SK-N-SH (cell line): Measurements from ENCODE around the gene STRIP2. TPM values are rescaled to one million over a fixed set of nuclear protein-coding genes. Genes with fewer than 3 reads are reported as not detected.

ENCODE experiments used
- CTCF ChIA-PET: fragments of 300-600, 350-600 bp; formaldehyde crosslinking; extraction: SDS; loops from one replicate; lab custom pipeline; 2021; lab: Yijun Ruan, JAX
- POLR2A ChIA-PET: fragments of 350-600 bp; sonication (Branson Sonifier 250); formaldehyde crosslinking; extraction: SDS; loops from one replicate; lab custom pipeline; 2020; ENCODE audit warnings: antibody characterized with exemption, inconsistent platforms; lab: Yijun Ruan, JAX
- DNase-seq: peaks from one replicate; pipeline ENCODE4 v3.0.0; 2012
- H2AFZ ChIP-seq: fragments of 200-600 bp; sonication (generic); 2 replicates; pipeline ENCODE4 v1.8.1; 2016; ENCODE audit warnings: antibody characterized with exemption, mild to moderate bottlenecking, low read depth
- H3F3A ChIP-seq: fragments of 200-600 bp; sonication (generic); replicated peaks from 2 replicates; pipeline ENCODE3; 2016; ENCODE audit warnings: antibody characterized with exemption, mild to moderate bottlenecking; ENCODE audit not compliant: insufficient read depth
- H3K27ac ChIP-seq, 2 experiments: fragments of 200-500 bp in 1 of 2; fragments of 200-600 bp in 1 of 2; sonication (Bioruptor generic) in 1 of 2; sonication (generic), shearing (Covaris generic) in 1 of 2; 2 replicates each; pipeline versions ENCODE4 v1.5.1 to v1.6.1; 2014 to 2016; ENCODE audit warnings: low read depth in 2 of 2, inconsistent platforms in 1 of 2, low read length in 1 of 2, mild to moderate bottlenecking in 1 of 2, mixed read lengths in 1 of 2
- H3K27me3 ChIP-seq: fragments of 200-600 bp; sonication (generic), shearing (Covaris generic); 2 replicates; pipeline ENCODE4 v1.6.1; 2016; ENCODE audit warnings: mixed run types; ENCODE audit not compliant: insufficient read depth
- H3K36me3 ChIP-seq, 2 experiments: fragments of 200-500 bp in 1 of 2; fragments of 200-600 bp in 1 of 2; sonication (Bioruptor generic) in 1 of 2; sonication (generic) in 1 of 2; replicated peaks in 1 of 2; 2 replicates each; pipeline versions ENCODE3 to v1.5.1; 2014 to 2016; ENCODE audit warnings: low read length in 1 of 2, mild to moderate bottlenecking in 1 of 2; ENCODE audit not compliant: insufficient read depth in 2 of 2, control insufficient read depth in 1 of 2
- H3K4me1 ChIP-seq, 2 experiments: fragments of 200-500 bp in 1 of 2; fragments of 200-600 bp in 1 of 2; sonication (Bioruptor generic) in 1 of 2; sonication (generic), shearing (Covaris generic) in 1 of 2; 2 replicates each; pipeline versions ENCODE4 v1.5.1 to v1.6.1; 2014 to 2016; ENCODE audit warnings: low read depth in 1 of 2, low read length in 1 of 2, mixed run types in 1 of 2; ENCODE audit not compliant: insufficient read depth in 2 of 2, control insufficient read depth in 1 of 2
- H3K4me2 ChIP-seq: fragments of 200-600 bp; sonication (generic), shearing (Covaris generic); 2 replicates; pipeline ENCODE4 v1.6.1; 2017; ENCODE audit warnings: mixed run types
- H3K4me3 ChIP-seq, 2 experiments: fragments of 200-500 bp in 1 of 2; fragments of 200-600 bp in 1 of 2; sonication (Bioruptor generic) in 1 of 2; sonication (generic), shearing (Covaris generic) in 1 of 2; 2 replicates each; pipeline versions ENCODE4 v1.5.1 to v1.8.1; 2014 to 2016; ENCODE audit warnings: low read depth in 2 of 2, inconsistent platforms in 1 of 2, low read length in 1 of 2, mild to moderate bottlenecking in 1 of 2, mixed read lengths in 1 of 2, moderate library complexity in 1 of 2
- H3K79me2 ChIP-seq: fragments of 200-600 bp; sonication (generic); 2 replicates; pipeline ENCODE4 v1.8.1; 2017; ENCODE audit warnings: mild to moderate bottlenecking; ENCODE audit not compliant: insufficient read depth
- H3K9ac ChIP-seq: fragments of 200-600 bp; sonication (generic); 2 replicates; pipeline ENCODE4 v1.6.1; 2017; ENCODE audit warnings: mixed run types
- H3K9me2 ChIP-seq: fragments of 200-600 bp; sonication (generic); 2 replicates; pipeline ENCODE4 v1.6.1; 2017; ENCODE audit warnings: mixed run types
- H3K9me3 ChIP-seq: fragments of 200-600 bp; sonication (generic); 2 replicates; pipeline ENCODE4 v1.6.1; 2017; ENCODE audit warnings: mixed run types, mild to moderate bottlenecking, moderate library complexity
- H4K20me1 ChIP-seq: fragments of 200-600 bp; sonication (generic); 2 replicates; pipeline ENCODE4 v1.6.1; 2017; ENCODE audit warnings: mild to moderate bottlenecking, mixed run types; ENCODE audit not compliant: insufficient read depth
- FOXM1 ChIP-seq: IDR thresholded peaks from 2 replicates; pipeline ENCODE4 v1.4.0; 2012; ENCODE audit warnings: low read depth, mild to moderate bottlenecking
- GABPA ChIP-seq: IDR thresholded peaks from 2 replicates; pipeline ENCODE4 v1.4.0; 2012; ENCODE audit warnings: low read depth, mild to moderate bottlenecking
- IRF3 ChIP-seq: fragments of 150-350 bp; IDR thresholded peaks from 2 replicates; pipeline ENCODE4 v1.6.1; 2016; ENCODE audit warnings: mild to moderate bottlenecking, low read depth, low read length
- MXI1 ChIP-seq: IDR thresholded peaks from 2 replicates; pipeline ENCODE4 v1.6.1; 2012; ENCODE audit warnings: mild to moderate bottlenecking, low read depth, low read length, improper control_type of control experiment
- NFIC ChIP-seq: IDR thresholded peaks from 2 replicates; pipeline ENCODE4 v1.4.0; 2012; ENCODE audit warnings: borderline replicate concordance
- RCOR1 ChIP-seq: fragments of 150-350 bp; IDR thresholded peaks from 2 replicates; pipeline ENCODE4 v1.6.1; 2017; ENCODE audit warnings: antibody characterized with exemption, low read length
- SIN3A ChIP-seq: IDR thresholded peaks from 2 replicates; pipeline ENCODE4 v1.6.1; 2012; ENCODE audit warnings: low read depth, mild to moderate bottlenecking, low read length, moderate library complexity, borderline replicate concordance
- SMC3 ChIP-seq: IDR thresholded peaks from 2 replicates; pipeline ENCODE4 v1.6.1; 2012; ENCODE audit warnings: low read depth, low read length, improper control_type of control experiment
- TAF1 ChIP-seq: IDR thresholded peaks from 2 replicates; pipeline ENCODE4 v1.6.1; 2012; ENCODE audit warnings: low read depth, mild to moderate bottlenecking, low read length, moderate library complexity, borderline replicate concordance
- TEAD4 ChIP-seq: IDR thresholded peaks from 2 replicates; pipeline ENCODE4 v1.4.0; 2012; ENCODE audit warnings: mild to moderate bottlenecking, borderline replicate concordance; ENCODE audit not compliant: insufficient read depth
- YY1 ChIP-seq: IDR thresholded peaks from 2 replicates; pipeline ENCODE4 v1.4.0; 2012; ENCODE audit warnings: low read depth, mild to moderate bottlenecking
- WGBS: methylation state at CpG from one replicate; pipeline ENCODE4 v1.1.6; 2017; ENCODE audit warnings: low lambda C conversion rate; 5-methylcytosine and 5-hydroxymethylcytosine counted together
- polyA plus RNA-seq, 3 experiments: library from polyadenylated mRNA; depleted of rRNA; stranded (reverse); fragments of >200 nt; gene quantifications; 2 replicates each; pipeline ENCODE4 v1.2.3, GENCODE V29; 2012
- TF ChIP-seq, protein P1 (sequence below): IDR thresholded peaks from 2 replicates; pipeline ENCODE4 v1.6.1; 2012; ENCODE audit warnings: mild to moderate bottlenecking, low read depth, low read length, moderate library complexity
- TF ChIP-seq, protein P2 (sequence below): IDR thresholded peaks from 2 replicates; pipeline ENCODE4 v1.4.0; 2012; ENCODE audit warnings: low read depth, borderline replicate concordance
- TF ChIP-seq, protein P3 (sequence below): IDR thresholded peaks from 2 replicates; pipeline ENCODE4 v1.4.0; 2012; ENCODE audit warnings: low read depth, borderline replicate concordance

STRIP2 gene
- polyA plus RNA-seq, 1 of the 3 experiments (the other 2 are of a cell fraction) = 4.9 TPM

DNA sequence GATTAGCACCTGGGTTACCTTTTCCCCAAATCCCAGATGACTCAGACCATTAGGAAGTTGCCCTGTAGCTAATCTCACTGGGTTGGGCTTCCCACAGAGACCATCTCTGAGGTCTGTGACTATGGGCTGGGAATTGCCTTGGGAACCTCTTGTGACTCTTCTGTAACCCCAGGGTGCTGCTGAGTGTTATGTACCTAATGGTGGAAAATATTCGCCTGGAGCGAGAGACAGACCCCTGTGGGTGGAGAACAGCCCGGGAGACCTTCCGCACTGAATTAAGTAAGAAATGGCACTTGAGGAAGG, 20.0 kb downstream of the STRIP2 start:
- DNase-seq = no peak
- no peaks in the 10 kb centered on the region for H3K9me3 ChIP-seq
- POLR2A ChIA-PET = interaction anchor here (1.1 kb wide), 1 partner anchor 28 kb away, joined by 3 read pairs; no protein-coding TSS in a partner anchor
- no peaks in the 10 kb centered on the region for H3K9me2 ChIP-seq
- no peak overlapping the region for H3K9ac ChIP-seq
- H3F3A ChIP-seq = no peaks in the 10 kb centered on the region
- TF ChIP-seq TEAD4 = no peak
- TF ChIP-seq, protein P1, sequence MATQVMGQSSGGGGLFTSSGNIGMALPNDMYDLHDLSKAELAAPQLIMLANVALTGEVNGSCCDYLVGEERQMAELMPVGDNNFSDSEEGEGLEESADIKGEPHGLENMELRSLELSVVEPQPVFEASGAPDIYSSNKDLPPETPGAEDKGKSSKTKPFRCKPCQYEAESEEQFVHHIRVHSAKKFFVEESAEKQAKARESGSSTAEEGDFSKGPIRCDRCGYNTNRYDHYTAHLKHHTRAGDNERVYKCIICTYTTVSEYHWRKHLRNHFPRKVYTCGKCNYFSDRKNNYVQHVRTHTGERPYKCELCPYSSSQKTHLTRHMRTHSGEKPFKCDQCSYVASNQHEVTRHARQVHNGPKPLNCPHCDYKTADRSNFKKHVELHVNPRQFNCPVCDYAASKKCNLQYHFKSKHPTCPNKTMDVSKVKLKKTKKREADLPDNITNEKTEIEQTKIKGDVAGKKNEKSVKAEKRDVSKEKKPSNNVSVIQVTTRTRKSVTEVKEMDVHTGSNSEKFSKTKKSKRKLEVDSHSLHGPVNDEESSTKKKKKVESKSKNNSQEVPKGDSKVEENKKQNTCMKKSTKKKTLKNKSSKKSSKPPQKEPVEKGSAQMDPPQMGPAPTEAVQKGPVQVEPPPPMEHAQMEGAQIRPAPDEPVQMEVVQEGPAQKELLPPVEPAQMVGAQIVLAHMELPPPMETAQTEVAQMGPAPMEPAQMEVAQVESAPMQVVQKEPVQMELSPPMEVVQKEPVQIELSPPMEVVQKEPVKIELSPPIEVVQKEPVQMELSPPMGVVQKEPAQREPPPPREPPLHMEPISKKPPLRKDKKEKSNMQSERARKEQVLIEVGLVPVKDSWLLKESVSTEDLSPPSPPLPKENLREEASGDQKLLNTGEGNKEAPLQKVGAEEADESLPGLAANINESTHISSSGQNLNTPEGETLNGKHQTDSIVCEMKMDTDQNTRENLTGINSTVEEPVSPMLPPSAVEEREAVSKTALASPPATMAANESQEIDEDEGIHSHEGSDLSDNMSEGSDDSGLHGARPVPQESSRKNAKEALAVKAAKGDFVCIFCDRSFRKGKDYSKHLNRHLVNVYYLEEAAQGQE = no peak
- TF ChIP-seq NFIC = no peak
- TF ChIP-seq SIN3A = no peak
- TF ChIP-seq SMC3 = no peak
- no peak for TF ChIP-seq MXI1
- no peak for TF ChIP-seq IRF3
- TF ChIP-seq GABPA = no peak
- TF ChIP-seq RCOR1 = no peak
- TF ChIP-seq, protein P2, sequence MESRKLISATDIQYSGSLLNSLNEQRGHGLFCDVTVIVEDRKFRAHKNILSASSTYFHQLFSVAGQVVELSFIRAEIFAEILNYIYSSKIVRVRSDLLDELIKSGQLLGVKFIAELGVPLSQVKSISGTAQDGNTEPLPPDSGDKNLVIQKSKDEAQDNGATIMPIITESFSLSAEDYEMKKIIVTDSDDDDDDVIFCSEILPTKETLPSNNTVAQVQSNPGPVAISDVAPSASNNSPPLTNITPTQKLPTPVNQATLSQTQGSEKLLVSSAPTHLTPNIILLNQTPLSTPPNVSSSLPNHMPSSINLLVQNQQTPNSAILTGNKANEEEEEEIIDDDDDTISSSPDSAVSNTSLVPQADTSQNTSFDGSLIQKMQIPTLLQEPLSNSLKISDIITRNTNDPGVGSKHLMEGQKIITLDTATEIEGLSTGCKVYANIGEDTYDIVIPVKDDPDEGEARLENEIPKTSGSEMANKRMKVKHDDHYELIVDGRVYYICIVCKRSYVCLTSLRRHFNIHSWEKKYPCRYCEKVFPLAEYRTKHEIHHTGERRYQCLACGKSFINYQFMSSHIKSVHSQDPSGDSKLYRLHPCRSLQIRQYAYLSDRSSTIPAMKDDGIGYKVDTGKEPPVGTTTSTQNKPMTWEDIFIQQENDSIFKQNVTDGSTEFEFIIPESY = no peak
- TF ChIP-seq FOXM1 = no peak
- TF ChIP-seq TAF1 = no peak
- TF ChIP-seq, protein P3, sequence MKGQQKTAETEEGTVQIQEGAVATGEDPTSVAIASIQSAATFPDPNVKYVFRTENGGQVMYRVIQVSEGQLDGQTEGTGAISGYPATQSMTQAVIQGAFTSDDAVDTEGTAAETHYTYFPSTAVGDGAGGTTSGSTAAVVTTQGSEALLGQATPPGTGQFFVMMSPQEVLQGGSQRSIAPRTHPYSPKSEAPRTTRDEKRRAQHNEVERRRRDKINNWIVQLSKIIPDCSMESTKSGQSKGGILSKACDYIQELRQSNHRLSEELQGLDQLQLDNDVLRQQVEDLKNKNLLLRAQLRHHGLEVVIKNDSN = no peak
- TF ChIP-seq YY1 = no peak
- CTCF ChIA-PET = interaction anchor here (1.0 to 2.6 kb wide), 4 partner anchors 23 to 236 kb away, joined by 3 to 7 read pairs (median 4); no protein-coding TSS in a partner anchor
- peaks cover 7 to 18% of the 10 kb centered on the region in 2 experiments for H3K36me3 ChIP-seq
- H2AFZ ChIP-seq = no peak overlapping the region
- H3K27ac ChIP-seq = no peak overlapping the region
- 95% methylated on average over 4 of the region's 4 CpGs for WGBS
- H3K4me3 ChIP-seq = no peak overlapping the region
- H3K4me2 ChIP-seq = no peak overlapping the region
- H3K4me1 ChIP-seq = no peaks in the 10 kb centered on the region
- no peaks in the 10 kb centered on the region for H3K27me3 ChIP-seq
- no peaks in the 10 kb centered on the region for H3K79me2 ChIP-seq
- no peaks in the 10 kb centered on the region for H4K20me1 ChIP-seq
